ENCODE results near the gene MAP3K1.
A peak's percentile ranks its signal among the peaks of the same experiment; 100 is the strongest.

Gene MAP3K1

GRCh38 chr5:56850423-56850822 lies 35.1 kb downstream of the MAP3K1 start:
- no peak for DNase-seq

- no peak for DNase-seq
These were observed 36.1 kb downstream of the MAP3K1 start for GRCh38 chr5:56851258-56851941.

- DNase-seq, result no peak
These were observed 37.1 kb downstream of the MAP3K1 start for GRCh38 chr5:56852228-56853000.

DNA sequence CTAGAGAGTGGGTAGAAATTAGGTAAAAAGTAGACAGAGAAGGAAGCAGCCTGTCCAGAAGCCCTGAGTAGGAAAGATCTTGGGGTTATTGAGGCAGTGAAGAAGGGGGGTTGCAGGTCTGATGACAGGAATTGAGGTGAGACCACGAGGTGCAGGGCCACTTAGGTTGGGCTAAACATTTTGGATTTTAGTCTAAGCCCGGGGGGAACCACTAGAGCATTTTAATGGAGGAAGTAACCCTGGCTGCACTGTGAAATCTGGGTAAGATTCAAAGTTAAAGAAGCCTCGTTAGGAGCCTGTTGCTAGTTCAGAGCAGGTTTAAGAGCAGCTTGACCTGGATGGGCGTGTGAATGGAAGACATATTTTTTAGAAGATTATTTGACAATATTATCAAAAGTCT lies 38.3 kb downstream of the MAP3K1 start:
- no peak for DNase-seq

- no peak for DNase-seq
These were observed 39.6 kb downstream of the MAP3K1 start for GRCh38 chr5:56854920-56855319.

DNA sequence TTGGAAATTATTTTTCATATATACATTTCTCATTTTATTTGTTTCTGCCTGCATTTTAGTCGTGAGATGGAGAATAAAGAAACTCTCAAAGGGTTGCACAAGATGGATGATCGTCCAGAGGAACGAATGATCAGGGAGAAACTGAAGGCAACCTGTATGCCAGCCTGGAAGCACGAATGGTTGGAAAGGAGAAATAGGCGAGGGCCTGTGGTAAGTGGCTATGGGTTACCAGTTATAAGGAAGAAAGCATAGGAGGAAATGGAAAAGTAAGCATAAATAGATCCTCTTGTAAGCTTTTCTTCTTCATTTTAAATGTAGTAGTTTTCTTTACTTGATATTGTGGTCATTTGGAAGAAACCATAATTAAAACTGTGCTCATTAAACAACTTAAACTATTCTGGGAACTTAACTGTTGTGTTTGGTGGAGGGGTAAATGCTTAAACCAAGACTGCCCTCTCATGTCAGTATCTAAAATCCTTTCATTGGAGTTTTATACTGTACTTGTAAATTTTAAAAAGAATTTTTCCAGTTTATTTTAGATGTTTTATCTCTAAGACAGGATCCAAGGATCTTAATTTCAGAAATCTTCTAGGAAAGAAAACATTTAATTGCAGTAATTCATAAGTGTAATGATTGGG lies 41.3 kb downstream of the MAP3K1 start:
- no peak for DNase-seq

DNA sequence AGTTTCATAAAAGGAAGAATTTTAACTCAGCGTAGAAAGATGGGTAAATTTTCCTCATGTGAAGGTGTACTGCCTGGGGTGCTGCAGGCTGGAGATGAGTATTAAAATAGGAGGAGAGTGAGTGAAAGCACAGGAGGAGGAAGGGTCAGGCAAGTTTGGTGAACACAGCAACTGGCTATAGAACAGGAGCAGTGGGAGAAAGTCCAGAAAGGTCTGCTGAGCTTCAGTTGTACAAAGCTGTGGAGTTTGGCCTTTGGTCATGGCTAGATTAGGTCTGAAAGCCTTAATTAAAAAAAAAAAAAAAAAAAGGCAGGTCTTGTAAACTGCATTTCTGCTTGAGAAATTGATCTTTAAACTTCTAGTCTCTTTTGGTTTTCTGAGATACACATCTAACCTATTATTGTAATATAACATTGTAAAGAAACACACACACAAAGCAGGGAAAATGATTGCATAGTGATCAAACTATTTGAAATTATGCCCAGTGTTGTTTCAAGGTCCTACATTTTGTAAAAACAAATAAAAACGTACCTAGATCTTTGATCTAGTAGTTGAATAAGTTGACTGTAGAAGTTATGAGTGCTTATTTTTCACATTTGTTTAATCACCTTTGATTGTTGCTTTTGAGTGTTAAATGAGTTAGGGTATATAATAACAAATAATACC lies 43.6 kb downstream of the MAP3K1 start:
- DNase-seq, result no peak

GRCh38 chr5:56861893-56862485 lies 46.6 kb downstream of the MAP3K1 start:
- no peak for DNase-seq

- no peak for DNase-seq
These were observed 47.6 kb downstream of the MAP3K1 start for GRCh38 chr5:56862909-56863308.

GRCh38 chr5:56871777-56872176 lies 56.4 kb downstream of the MAP3K1 start:
- DNase-seq, result no peak

- DNase-seq, result no peak
These were observed 57.7 kb downstream of the MAP3K1 start for GRCh38 chr5:56873056-56873455.

- DNase-seq, result no peak
These were observed 61.0 kb downstream of the MAP3K1 start for GRCh38 chr5:56876327-56876726.

DNA sequence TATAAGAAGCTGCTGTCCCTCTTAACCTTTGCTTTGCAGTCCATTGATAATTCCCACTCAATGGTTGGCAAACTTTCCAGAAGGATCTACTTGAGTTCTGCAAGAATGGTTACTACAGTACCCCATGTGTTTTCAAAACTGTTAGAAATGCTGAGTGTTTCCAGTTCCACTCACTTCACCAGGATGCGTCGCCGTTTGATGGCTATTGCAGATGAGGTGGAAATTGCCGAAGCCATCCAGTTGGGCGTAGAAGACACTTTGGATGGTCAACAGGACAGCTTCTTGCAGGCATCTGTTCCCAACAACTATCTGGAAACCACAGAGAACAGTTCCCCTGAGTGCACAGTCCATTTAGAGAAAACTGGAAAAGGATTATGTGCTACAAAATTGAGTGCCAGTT lies 66.2 kb downstream of the MAP3K1 start:
- DNase-seq, result no peak

GRCh38 chr5:56893251-56893951 lies 78.1 kb downstream of the MAP3K1 start:
- DNase-seq, result no peak

DNA sequence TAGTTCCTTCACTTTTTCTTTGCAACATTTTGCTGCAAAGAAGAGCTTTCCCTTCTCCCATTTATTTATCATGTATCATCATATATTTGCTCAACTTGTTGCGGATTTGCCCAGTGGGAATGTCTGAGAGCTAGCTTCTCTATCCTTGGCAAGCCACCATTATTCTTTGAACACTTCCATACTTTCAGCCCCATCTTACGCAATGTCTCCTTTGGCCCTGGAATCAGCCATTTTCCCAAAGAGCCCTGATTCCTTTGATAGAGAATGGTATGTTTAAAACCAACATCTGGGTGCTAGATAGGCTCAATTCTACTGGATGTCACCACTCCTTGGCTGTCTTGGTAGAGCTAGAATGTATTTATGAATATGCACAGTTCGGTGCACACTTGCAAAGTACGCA lies 81.4 kb downstream of the MAP3K1 start:
- DNase-seq, result no peak

DNA sequence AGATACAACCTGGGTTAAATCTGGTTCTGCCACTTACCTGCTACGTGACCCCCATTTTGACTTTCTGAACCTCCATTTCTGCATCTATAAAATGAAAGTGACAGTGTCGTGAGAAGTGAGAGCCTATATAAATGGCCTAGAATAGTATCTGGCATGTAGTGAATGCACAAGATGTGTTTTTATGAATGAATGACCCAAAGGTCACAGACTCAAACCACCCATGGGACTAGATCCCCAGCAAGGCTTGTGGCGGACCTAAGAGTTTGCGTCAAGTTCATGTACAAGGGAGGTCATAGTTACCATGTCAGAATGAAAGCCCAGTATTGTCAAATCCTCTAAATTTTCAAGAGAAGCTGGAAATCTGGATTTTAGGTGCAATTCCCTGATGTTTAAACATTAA lies 82.9 kb downstream of the MAP3K1 start:
- no peak for DNase-seq

DNA sequence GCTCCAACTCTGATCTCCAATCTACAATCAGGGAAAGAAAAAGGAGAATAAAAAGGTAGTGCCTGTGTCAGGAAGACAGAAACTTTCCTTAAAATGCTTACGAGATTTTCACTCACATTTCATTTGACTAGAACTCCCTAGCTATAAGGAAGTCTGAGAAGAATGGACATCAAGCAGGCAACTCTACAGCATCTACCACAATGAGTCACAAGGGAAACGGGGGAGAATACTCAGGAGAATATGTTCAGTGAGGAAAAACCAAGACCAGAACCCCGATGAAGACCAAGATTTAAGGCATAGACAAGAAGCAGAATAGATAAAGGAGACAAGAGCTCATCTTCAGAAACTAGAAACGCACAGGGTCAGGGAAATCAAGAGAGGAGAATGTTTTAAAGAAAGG lies 85.0 kb downstream of the MAP3K1 start:
- DNase-seq, result no peak

DNA sequence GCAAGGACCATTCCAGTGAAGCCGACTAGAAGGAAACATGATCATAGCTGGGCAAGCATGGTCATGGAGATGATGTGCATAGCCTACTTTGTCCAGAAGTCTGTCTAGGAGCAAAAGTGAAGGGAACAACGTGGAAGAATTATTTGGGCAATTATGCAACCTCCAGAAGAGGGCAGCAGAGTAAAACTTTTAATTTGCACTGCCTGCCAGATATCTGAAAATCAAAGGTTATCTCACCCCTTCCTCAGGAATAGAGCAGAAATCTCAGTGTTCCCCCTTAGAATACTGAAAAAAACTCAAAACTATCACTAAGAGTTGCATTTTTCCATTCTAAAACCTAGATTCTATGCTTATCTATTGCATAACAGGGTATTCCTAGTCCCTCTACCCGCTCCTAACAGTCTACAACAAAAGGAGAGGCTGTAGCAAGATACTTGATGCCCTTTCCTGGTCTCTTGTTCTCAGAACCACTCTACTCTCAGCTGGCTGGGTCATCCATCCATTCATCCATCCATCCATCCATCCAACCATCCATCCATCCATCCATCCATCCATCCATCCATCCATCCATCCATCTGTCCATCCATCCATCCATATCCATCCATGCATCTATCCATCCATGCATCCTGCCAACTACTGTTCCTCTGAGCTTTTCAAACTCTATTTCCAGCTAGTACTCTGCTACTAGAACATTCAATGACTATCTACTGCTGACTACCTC lies 85.7 kb downstream of the MAP3K1 start:
- DNase-seq, result no peak

GRCh38 chr5:56908942-56909293 lies 93.6 kb downstream of the MAP3K1 start:
- DNase-seq, result no peak

DNA sequence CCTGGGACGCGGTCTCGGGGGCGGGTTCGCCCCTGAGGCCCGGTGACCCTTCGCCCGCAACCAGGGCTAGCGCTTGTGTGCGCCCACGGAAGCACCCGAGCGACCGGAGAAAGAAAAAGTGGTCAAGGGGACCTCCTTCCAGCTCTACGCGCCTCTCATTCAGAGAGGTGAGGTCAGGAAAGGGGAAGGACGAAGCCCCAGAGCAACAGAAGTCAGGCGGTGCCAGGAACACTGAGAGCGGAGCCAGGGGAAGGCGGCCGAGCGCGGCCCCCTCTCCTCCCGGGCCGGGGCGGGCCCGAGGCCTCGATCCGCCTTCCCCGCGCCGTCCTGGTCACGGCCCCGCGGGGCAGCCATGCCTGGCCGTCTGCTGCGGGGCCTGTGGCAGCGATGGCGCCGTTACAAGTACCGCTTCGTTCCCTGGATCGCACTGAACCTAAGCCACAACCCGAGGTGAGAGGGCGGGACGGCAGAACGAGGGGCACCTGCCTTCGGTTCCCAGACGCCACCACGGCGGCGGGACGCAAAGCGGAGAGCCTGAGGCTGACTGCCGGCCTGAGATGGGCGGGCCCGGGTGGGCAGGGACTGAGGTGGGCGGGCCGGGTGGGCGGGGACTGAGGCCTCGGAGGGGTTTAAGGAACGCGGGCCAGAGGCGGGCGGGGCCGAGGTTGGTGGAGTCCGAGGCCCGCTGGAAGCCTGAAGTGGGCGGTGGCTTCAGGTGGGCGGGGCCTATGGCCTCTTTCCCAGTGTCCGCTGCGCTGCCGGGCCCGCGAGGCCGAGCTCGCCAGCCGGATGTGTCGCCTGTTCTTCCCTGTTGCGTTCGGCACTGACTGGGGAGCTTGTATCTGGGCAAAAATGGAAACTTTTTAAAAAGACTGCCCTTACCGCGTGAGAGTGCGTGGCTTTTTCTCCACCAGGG lies 94.2 kb downstream of the MAP3K1 start, which contains the start of gene SETD9:
SETD9 (plus strand) TSS at position 303 of the 916 bp plus-strand sequence; CDS start at position 353, 50 bp downstream.
- DNase-seq, result peak; percentile 90

Measured in KG1 (cell line).